GM12874 (cell line): ENCODE measurements around the gene MATK.

ENCODE experiments used
- CTCF ChIP-seq: IDR thresholded peaks from 2 replicates; pipeline ENCODE4 v1.5.1; 2011; ENCODE audit warnings: low read depth, mild to moderate bottlenecking, control low read depth, low read length, moderate library complexity; ENCODE audit not compliant: insufficient read depth

Gene MATK

DNA sequence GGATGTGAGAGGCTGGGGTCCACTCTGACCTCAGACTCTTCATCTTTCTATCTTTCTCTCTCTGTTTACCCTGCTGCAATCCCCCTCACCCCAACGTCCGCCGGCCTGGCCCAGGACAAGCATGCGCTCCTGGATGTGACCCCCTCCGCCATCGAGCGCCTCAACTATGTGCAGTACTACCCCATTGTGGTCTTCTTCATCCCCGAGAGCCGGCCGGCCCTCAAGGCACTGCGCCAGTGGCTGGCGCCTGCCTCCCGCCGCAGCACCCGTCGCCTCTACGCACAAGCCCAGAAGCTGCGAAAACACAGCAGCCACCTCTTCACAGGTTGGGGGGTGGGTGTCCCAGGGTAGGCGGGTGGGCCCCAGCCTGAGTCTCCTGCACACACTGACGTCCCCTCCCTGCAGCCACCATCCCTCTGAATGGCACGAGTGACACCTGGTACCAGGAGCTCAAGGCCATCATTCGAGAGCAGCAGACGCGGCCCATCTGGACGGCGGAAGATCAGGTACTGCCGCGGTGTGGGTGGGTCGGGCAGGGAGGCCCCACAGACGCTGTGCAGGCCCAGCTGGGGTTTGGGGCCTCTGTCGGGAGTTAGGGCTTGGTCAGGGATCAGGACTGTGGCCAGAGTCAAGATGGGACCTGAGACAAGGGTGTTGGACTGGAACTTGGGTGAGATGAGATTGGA lies 39.7 kb downstream of the MATK start:
- TF ChIP-seq CTCF, result no peak

- no peak for TF ChIP-seq CTCF
Measured at GRCh38 chr19:3745363-3746045, 40.7 kb downstream of the MATK start.

- TF ChIP-seq CTCF, result no peak
Measured at GRCh38 chr19:3743486-3743885, 42.7 kb downstream of the MATK start.

DNA sequence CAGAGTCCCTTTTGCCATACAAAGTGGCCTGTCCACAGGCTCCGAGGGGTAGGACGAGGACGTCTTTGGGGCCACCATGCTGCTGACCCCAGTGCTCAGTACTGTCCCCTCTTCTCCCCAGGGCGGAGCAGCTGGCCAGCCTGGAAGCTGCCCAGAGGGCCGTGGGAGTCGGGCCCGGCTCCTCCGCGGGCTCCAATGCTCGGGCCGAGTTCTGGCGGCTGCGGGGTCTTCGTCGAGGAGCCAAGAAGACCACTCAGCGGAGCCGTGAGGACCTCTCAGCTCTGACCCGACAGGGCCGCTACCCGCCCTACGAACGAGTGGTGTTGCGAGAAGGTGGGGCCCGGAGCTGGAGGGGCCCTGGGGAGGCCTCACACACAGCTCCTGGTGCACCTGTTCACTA lies 45.8 kb downstream of the MATK start:
- no peak for TF ChIP-seq CTCF

DNA sequence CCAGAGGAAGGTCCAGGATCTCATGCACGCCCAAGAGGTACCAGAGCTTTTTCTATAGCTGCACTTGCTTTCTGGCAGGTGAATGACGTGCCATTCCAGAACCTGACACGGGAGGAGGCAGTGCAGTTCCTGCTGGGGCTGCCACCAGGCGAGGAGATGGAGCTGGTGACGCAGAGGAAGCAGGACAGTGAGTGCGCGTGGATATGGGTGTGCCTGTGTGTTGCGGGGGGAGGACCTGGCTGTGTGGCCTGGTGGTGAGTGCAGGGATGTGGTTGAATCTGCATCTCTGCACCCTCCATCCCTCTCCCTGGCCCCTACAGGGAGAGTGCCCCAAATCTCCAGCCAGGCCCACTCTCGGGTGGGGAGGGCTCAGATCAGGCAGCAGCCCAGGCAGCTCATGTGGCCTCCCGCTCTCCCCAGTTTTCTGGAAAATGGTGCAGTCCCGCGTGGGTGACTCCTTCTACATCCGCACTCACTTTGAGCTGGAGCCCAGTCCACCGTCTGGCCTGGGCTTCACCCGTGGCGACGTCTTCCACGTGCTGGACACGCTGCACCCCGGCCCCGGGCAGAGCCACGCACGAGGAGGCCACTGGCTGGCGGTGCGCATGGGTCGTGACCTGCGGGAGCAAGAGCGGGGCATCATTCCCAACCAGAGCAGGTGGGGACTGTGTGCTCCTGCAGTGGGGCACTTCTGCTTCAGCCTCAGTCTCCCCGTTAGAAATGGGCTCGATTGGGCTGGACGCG lies 47.5 kb downstream of the MATK start:
- TF ChIP-seq CTCF, result no peak

DNA sequence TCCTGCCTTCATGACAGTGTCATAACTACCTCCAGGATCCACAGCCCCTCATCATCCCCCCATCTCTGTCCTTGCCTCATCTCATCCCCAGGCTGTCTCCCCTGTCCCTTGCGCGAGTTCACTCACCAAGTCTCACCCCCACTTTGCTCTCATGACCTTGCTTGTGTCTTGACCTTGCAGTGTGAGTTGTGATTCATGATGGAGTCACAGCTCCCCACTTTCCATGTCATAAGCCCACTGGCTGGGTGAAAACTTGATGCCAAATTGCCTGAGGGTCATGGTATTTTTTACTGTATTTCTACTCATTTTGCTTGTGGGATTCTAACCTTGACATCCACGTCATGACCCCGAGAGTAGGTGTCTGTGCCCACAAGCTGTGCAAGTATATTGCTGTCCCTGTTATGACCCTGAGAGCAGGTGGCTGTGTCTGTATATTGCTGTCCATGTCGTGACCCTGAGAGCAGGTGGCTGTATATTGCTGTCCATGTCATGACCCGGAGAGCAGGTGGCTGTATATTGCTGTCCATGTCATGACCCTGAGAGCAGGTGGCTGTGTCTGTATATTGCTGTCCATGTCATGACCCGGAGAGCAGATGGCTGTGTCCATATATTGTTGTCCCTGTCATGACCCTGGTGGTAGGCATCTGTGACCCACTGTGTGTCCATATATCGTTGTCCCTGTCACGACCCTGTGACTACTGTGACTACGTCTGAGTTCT lies 48.5 kb downstream of the MATK start:
- TF ChIP-seq CTCF, result no peak
